HG03135 (cell line): ENCODE data around the gene EMC9.
"Not testable (repeated sequence)": the region's sequence is repeated elsewhere in the genome, so short reads cannot be mapped to it uniquely, and the experiment has no call there.

Source experiments
- ATAC-seq: cut with Tn5 transposase; IDR thresholded peaks from one replicate; pipeline ENCODE4 v1.9.1; 2021; ENCODE audit warnings: mild to moderate bottlenecking, moderate library complexity; ENCODE audit not compliant: unreplicated experiment

EMC9 gene

GRCh38 chr14:24110523-24110922 is 30.9 kb downstream of the EMC9 start:
- no peak for ATAC-seq

DNA sequence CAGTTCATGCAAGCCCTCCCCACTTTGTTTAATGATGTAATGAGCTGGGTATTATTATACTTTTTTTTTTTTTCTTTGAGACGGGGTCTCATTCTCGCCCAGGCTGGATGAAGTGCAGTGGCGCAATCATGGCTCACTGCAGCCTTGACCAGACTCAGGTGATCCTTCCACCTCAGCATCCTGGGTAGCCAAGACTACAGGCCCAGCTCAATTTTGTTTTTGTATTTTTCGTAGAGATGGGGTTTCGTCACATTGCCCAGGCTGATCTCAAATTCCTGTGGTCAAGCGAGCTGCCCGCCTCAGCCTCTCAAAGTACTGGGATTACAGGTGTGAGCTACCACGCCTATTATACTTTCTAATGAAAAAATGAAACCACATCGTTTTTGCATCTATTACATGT is 31.3 kb downstream of the EMC9 start:
- no peak for ATAC-seq

DNA sequence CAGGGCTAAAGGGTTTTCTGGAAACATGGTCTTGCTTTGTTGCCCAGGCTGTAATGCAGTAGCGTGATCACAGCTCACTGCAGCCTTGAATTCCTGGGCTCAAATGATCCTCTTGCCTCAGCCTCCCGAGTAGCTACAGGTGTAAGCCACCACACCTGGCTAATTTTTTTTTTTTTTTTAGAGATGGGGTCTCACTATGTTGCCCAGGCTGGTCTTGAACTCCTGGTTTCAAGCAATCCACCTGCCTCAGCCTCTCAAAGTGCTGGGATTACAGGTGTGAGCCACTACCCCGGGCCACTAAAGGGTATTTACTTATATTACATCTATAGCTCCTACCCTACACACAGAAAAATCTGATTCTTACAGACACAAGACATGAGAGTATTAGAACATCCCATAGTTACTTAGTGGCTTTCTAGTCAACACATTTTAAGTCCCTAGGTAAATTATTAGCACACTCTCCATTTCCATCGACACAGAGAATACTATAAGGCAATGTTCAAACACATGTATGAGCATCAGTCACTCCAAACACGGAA is 33.0 kb downstream of the EMC9 start:
- ATAC-seq: no peak

DNA sequence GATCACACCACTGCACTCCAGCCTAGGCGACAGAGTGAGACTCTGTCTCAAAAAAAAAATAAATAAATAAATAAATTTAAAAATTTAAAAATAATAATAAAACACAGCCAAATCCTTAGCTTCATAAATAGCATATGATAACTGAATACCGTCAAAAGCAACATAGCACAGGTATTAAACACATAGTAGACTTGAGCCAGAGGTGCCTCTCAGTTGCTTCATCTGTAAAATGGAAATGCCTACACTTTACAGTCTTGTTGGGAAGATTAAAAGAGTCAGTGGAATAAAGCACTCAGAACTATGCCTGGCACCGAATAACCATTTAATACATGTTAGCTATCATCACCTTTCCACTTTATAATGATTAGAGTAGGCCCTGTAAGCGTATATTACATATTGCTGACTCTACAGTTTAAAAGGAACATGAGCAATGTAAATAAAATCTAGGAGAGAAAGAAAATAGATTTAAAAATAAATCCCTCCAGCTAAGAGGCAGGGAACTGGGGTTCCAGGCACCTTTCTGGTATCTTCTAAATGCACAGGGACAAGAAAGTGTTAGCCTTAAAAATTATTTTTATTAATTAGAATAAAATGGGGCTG is 34.6 kb downstream of the EMC9 start:
- no peak for ATAC-seq

DNA sequence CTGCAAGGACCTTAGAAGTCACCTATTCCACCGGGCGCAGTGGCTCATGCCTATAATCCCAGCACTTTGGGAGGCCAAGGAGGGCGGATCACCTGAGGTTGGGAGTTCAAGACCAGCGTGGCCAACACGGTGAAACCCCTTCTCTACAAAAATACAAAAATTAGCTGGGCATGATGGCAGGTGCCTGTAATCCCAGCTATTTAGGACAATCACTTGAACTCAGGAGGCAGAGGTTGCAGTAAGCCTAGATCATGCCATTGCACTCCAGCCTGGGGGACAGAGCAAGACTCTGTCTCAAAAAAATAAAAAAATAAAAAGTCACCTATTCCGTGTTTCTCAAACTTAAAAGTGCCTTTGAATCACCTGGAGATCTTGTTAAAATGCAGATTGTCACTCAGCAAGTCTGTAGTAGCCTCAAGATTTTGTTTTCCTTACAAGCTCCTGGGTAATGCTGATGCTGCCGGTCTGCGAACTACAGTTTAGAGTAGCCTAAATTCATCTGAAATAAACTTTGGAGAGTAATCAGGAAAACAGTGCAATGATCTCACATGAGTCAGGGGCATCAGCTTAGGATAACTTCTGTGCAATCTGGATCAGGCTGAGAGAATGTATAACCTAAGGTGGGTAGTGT is 35.7 kb downstream of the EMC9 start:
- not testable (repeated sequence) for ATAC-seq

- no peak for ATAC-seq
Observed at GRCh38 chr14:24103451-24103850, 37.9 kb downstream of the EMC9 start.

DNA sequence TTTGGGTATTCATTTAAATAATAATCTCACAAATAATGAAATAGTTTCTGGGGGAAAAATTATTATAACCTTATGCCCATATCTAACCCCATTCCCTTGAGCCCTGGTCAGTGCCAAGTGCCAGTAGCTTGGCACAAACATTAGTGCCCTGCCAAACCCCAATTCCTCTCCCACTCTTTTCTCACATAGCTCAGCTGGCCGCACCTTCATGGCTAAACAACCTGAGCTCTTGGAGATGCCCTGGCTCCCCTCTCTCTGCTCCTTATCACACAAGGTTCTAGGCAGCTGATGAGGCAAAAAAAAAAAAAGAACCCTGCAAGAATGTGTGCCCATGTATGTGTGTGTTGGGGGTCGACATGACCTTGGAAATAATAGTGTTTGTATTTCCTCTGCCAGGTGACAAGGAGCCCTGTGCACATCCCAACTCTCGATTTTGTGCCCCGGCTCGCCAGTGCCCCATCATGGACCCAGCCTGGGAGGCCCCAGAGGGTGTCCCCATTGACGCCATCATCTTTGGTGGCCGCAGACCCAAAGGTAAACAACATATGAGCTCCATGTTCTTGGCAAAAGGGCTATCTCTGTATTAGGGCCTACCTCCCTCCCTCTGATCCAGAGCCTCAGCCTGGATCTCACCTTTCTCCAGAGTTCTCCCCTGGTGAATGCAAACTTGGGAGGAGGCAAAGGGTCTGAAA is 38.9 kb downstream of the EMC9 start:
- ATAC-seq: no peak

- ATAC-seq: no peak
Observed at GRCh38 chr14:24100982-24101494, 40.4 kb downstream of the EMC9 start.

DNA sequence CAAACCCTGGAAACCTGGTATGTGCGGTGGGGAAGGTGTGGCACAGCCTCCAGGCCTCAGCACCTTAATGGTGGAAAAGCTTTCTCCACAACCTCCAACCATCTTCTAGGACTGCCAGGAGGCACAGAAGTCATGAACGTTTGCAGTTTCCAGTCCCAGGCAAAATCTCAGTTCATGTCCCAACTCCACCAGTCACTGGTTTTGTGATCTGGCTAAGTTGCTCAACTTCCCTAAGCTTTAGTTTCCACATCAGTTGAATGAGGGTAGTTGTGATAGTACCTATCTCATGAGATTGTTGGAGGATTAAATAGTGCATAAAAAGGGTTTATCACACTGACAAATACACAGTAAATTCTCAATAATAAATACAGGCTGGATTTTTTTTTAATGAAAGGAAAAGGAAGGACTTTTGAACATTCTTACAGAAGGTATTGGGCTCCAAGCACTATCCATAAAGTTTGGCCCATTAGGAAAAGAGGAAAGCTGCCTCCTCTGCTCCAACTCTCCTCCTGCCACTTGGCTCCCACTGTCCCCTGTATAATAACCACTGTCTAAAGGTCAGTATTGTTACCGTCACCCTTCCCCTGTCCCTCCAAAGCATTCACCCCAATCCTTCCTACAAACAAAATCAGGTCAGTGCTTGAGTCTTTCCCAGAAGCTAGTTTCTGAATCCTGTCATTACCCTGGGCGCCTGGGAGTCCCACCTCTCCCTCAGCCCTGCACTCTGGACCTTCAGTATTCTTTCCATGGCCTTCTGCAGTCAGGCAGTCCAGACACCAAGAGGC is 41.0 kb downstream of the EMC9 start:
- no peak for ATAC-seq

DNA sequence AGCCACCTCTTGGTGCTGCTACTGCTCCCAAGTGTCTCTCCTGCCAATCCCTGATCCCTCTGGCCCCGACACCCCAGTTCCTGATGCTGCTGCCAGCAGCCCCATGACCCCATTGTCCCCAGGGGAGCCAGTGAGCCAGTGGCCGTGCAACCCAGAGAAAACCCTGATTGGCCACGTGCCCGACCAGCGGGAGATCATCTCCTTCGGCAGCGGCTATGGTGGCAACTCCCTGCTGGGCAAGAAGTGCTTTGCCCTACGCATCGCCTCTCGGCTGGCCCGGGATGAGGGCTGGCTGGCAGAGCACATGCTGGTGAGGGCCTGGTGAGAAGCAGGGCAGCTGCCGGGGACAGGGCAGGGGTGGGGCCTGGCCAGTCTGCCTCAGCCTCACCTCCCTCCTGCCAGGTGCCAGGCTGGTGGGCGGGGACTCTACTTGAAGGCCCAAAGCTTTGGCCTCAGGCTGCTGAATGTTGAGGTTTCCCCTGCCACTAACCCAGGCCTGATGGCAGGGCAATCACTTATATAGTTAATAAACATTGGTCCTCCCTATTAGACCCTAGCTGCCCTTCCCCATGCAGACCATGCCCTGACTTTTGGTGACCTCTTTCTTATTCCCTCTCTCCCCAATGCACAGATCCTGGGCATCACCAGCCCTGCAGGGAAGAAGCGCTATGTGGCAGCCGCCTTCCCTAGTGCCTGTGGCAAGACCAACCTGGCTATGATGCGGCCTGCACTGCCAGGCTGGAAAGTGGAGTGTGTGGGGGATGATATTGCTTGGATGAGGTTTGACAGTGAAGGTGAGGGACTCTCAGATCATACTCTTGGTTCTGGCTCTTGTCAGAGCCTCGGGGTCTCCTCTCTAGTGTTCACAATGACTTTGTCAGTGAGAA is 42.2 kb downstream of the EMC9 start:
- no peak for ATAC-seq

- ATAC-seq: no peak
Observed at GRCh38 chr14:24098229-24098926, 43.0 kb downstream of the EMC9 start.

- ATAC-seq: no peak
Observed at GRCh38 chr14:24096545-24097181, 44.7 kb downstream of the EMC9 start.

DNA sequence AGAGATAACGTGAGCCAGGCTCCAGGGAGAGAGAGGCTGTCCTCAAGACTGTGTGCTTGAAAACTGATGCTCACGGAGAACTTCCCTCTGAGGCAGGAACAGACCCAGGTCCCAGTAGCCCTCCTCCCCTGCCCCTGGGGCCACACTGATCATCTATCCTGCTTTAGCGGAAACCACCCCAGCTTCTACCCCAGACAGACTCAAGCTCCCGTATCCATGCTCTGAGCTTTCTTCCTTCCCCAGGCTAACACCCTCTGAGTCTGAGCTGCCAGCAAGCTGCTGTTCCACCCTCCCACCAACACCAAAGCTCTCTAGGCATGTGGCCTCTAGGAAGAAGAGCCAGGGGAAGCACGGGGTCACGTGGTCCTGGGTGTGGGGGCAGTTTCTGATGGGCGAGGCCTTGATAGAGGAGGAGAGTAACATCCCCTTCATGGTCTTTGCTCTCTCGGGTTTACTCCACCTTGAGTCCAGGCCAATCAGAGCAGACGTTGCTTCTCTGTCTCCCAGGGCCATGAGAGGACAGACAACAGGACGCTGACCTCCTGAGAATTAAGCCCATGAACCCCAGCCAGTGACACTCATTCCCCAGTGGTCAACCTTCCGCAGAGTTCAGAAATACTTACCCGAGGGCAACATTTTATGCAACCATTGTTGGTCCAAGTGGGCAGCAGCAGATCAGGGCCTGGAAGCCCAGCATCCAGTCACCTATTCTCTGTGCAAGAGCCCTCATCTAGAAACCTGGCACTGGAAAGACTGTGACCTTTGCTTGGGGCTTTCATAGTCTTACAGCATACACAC is 45.9 kb downstream of the EMC9 start:
- peak; percentile 68 for ATAC-seq

DNA sequence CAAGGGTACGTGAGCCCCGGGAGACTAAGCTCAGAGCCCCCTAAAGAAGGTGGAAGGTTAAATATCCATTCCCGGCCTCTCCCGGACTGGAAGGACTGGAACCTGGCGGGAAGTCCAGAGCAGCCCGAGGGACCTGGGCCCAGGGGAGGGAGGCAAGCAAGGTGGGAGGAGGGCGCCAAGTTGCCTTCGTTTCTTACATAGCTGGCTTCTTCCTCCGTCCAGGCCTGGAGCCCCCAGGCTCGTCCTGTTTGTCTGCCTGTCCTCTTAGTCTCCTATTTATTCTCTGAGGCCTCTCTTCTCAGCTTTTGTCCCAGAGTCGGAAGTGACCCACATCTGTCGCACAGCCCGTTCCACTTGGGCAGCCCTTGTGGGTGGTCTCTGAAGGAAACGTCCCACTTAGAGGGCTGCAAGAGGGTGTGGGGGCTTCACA is 46.5 kb downstream of the EMC9 start:
- no peak for ATAC-seq

DNA sequence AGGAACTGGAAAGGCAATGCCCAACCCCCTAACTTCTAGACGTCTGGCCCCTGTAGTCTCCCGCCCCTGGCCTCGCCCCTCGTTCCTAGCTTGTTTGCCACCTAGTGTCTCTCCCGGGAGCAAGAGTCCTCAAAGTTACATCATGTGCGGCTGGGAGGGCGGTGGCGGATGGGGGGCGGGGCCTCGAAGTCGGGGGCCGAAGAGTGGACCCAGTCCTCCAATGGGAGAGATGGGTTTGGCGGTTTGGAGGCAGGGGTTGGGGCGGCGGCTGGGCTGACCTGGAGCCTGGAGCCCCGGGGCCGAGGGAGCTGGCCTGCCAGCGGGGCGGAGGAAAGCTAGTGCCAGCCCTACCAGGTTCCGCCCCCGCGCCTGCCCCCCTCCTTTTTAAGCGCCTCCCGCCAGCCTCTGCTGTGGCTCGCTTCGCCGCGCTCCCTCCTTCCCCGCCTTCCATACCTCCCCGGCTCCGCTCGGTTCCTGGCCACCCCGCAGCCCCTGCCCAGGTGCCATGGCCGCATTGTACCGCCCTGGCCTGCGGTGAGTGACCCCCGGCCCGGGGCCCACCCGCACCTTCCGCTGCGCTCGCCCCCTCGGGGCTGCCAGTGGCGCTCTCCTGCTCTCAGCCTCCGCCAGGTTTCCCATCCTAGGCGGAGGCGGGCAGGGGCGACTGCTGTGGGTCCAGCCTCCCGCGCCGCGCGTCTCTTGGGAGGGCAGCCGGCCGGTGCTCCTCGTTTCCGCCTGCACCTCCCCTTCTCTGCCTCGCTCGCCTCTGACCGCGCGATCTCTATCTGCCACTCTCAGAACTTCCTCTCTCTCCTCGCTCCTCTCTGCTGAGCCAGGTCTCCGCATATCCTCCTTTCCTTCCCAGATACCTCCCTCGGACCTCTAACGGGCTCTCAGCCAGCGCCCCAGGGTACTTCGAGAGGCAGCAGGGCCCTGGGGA is 47.2 kb downstream of the EMC9 start, which contains the start of gene PCK2:
Gene PCK2 (plus strand): TSS at position 411 of the 940 bp plus-strand sequence. CDS start 95 bp downstream, at position 506.
- ATAC-seq: peak; percentile 45

DNA sequence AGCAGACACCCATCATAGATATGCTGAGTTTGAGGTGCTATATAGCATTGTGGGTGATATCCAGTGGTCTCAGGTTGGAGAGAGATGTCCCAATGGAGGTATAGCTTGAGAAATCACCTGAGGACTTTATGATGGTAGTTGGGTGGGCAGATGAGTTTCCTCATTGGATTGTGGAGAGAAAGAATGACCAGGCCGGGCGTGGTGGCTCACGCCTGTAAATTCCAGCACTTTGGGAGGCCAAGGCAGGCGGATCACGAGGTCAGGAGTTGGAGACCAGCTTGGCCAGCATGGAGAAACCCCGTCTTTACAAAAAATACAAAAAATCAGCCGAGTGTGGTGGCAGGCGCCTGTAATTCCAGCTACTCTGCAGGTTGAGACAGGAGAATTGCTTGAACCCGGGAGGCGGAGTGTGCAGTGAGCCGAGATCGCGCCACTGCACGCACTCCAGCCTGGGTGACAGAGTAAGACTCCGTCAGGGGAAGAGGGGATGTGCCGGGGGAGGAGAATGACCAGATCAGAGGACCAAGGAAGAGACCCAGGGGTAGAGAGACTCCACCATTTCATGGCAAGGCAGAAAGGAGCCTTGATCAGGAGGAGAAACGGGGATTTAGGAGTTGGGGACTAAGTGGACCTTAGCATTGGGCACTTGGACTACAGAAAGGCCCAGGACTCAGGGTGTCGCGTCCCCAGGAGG is 48.0 kb downstream of the EMC9 start:
- ATAC-seq: no peak
